Measurements from ENCODE around the gene GRM1.

GRM1 gene

DNA sequence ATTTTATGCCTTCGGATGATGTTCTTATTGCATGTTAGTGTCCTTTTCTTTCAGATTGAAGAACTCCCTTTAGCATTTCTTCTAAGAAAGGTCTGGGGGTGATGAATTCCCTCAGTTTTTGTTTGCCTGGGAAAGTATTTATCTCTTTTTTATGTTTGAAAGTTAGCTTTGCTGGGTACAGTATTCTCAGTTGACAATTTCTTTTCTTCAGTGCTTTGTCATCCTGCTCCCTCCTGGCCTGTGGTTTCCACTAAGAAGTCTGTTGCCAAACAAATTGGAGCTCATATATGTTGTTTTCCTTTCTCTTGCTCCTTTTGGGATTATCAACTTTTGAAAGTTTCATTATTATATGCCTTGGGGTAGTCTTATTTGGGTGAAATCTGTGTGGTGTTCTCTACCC lies 11.5 kb downstream of the GRM1 start:
- no peak for ATAC-seq
- no peak for TF ChIP-seq ZNF565 (CRISPR knock-in tag; conservative IDR thresholded peaks at IDR 0.05; ENCODE audit: low read depth)
- no peak for TF ChIP-seq PATZ1 (CRISPR knock-in tag; IDR thresholded peaks at IDR 0.05; ENCODE audit: borderline replicate concordance)
- no peak for TF ChIP-seq CSDC2 (CRISPR knock-in tag; IDR thresholded peaks at IDR 0.05)
- no peak for TF ChIP-seq ZFP30 (CRISPR knock-in tag; IDR thresholded peaks at IDR 0.05)
- TF ChIP-seq ISL1 (CRISPR knock-in tag; IDR thresholded peaks at IDR 0.05), result no peak
- TF ChIP-seq, protein P1, sequence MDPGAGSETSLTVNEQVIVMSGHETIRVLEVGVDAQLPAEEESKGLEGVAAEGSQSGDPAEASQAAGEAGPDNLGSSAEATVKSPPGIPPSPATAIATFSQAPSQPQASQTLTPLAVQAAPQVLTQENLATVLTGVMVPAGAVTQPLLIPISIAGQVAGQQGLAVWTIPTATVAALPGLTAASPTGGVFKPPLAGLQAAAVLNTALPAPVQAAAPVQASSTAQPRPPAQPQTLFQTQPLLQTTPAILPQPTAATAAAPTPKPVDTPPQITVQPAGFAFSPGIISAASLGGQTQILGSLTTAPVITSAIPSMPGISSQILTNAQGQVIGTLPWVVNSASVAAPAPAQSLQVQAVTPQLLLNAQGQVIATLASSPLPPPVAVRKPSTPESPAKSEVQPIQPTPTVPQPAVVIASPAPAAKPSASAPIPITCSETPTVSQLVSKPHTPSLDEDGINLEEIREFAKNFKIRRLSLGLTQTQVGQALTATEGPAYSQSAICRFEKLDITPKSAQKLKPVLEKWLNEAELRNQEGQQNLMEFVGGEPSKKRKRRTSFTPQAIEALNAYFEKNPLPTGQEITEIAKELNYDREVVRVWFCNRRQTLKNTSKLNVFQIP (CRISPR knock-in tag; IDR thresholded peaks at IDR 0.05; ENCODE audit: borderline replicate concordance, low read depth), result no peak
- no peak for TF ChIP-seq GLIS3 (CRISPR knock-in tag; IDR thresholded peaks at IDR 0.05)
- TF ChIP-seq ESRRG (CRISPR knock-in tag; IDR thresholded peaks at IDR 0.05), result no peak
- TF ChIP-seq ZC3H10 (CRISPR knock-in tag; IDR thresholded peaks at IDR 0.05), result no peak
- no peak for TF ChIP-seq ZFP3 (CRISPR knock-in tag; IDR thresholded peaks at IDR 0.05)
- no peak for TF ChIP-seq BACH2 (CRISPR knock-in tag; IDR thresholded peaks at IDR 0.05; ENCODE audit: borderline replicate concordance)

GRCh38 chr6:146041282-146041681 lies 12.4 kb downstream of the GRM1 start:
- TF ChIP-seq PATZ1 (CRISPR knock-in tag; IDR thresholded peaks at IDR 0.05; ENCODE audit: borderline replicate concordance) (no peak), TOX (CRISPR knock-in tag; IDR thresholded peaks at IDR 0.05; ENCODE audit: borderline replicate concordance) (no peak), TCF4 (CRISPR knock-in tag; IDR thresholded peaks at IDR 0.05; ENCODE audit: borderline replicate concordance) (no peak), ZNF565 (CRISPR knock-in tag; conservative IDR thresholded peaks at IDR 0.05; ENCODE audit: low read depth) (no peak), BACH2 (CRISPR knock-in tag; IDR thresholded peaks at IDR 0.05; ENCODE audit: borderline replicate concordance) (no peak), GLIS3 (CRISPR knock-in tag; IDR thresholded peaks at IDR 0.05) (no peak)
- ATAC-seq, result peak; percentile 83

- TF ChIP-seq PATZ1 (CRISPR knock-in tag; IDR thresholded peaks at IDR 0.05; ENCODE audit: borderline replicate concordance), result no peak
- no peak for TF ChIP-seq ISL1 (CRISPR knock-in tag; IDR thresholded peaks at IDR 0.05)
- TF ChIP-seq CSDC2 (CRISPR knock-in tag; IDR thresholded peaks at IDR 0.05), result no peak
- TF ChIP-seq ZC3H10 (CRISPR knock-in tag; IDR thresholded peaks at IDR 0.05), result no peak
- TF ChIP-seq TCF4 (CRISPR knock-in tag; IDR thresholded peaks at IDR 0.05; ENCODE audit: borderline replicate concordance), result no peak
- no peak for TF ChIP-seq ESRRG (CRISPR knock-in tag; IDR thresholded peaks at IDR 0.05)
- TF ChIP-seq ZNF8 (CRISPR knock-in tag; IDR thresholded peaks at IDR 0.05), result no peak
- no peak for ATAC-seq
Observed at GRCh38 chr6:146047371-146047770, 18.5 kb downstream of the GRM1 start.

DNA sequence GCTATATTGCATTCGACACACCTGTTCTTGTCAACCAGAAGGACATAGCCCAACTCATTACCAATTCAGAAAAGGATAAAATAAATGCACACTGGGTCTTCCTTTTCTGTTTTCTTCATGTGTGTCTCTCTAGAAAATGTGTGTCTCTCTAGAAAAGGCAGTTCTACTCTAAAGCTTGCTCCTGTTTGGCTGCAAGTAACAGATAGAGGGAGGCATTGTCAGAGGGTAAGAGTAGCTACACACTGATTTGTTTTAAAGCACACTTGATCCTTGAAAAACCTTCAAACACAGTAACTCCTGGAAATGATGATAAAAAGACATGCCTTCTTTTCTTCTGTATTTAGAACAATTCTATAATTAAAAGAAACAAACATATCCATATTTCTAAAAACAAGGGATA lies 21.3 kb downstream of the GRM1 start:
- TF ChIP-seq GLIS3 (CRISPR knock-in tag; IDR thresholded peaks at IDR 0.05), result no peak
- TF ChIP-seq PPARA (CRISPR knock-in tag; IDR thresholded peaks at IDR 0.05; ENCODE audit: borderline replicate concordance), result no peak
- no peak for TF ChIP-seq RARB (CRISPR knock-in tag; IDR thresholded peaks at IDR 0.05)
- TF ChIP-seq ZFP3 (CRISPR knock-in tag; IDR thresholded peaks at IDR 0.05), result no peak

DNA sequence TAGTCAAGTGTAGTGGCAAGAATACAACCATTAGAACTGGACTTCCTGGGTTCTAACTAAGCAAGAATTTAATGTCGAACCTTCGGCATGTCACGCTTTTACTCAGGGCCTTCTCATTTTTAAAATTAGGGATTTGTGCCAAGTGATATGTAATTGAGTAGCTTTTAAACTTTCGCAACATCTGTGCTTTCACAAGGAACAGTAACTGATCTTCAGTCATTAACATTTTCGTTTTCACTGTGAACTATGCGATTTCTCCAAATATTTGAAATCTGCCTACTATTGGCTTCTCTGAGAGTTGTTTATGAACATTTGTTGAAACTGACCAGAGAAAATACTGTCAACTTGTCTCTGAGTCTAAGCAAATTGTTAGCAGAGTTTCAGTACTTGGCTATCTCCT lies 27.6 kb downstream of the GRM1 start:
- no peak for ATAC-seq
- TF ChIP-seq ZC3H10 (CRISPR knock-in tag; IDR thresholded peaks at IDR 0.05) (no peak), TCF4 (CRISPR knock-in tag; IDR thresholded peaks at IDR 0.05; ENCODE audit: borderline replicate concordance) (no peak), ZNF8 (CRISPR knock-in tag; IDR thresholded peaks at IDR 0.05) (no peak), GLIS3 (CRISPR knock-in tag; IDR thresholded peaks at IDR 0.05) (no peak), ZFP3 (CRISPR knock-in tag; IDR thresholded peaks at IDR 0.05) (no peak), TOX (CRISPR knock-in tag; IDR thresholded peaks at IDR 0.05; ENCODE audit: borderline replicate concordance) (no peak), SNAI2 (CRISPR knock-in tag; IDR thresholded peaks at IDR 0.05) (no peak), ARNTL (CRISPR knock-in tag; IDR thresholded peaks at IDR 0.05; ENCODE audit: borderline replicate concordance, low read depth) (no peak)
- TF ChIP-seq, protein P1 (CRISPR knock-in tag; IDR thresholded peaks at IDR 0.05; ENCODE audit: borderline replicate concordance, low read depth), result no peak
- TF ChIP-seq, protein P2, sequence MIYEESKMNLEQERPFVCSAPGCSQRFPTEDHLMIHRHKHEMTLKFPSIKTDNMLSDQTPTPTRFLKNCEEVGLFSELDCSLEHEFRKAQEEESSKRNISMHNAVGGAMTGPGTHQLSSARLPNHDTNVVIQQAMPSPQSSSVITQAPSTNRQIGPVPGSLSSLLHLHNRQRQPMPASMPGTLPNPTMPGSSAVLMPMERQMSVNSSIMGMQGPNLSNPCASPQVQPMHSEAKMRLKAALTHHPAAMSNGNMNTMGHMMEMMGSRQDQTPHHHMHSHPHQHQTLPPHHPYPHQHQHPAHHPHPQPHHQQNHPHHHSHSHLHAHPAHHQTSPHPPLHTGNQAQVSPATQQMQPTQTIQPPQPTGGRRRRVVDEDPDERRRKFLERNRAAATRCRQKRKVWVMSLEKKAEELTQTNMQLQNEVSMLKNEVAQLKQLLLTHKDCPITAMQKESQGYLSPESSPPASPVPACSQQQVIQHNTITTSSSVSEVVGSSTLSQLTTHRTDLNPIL (CRISPR knock-in tag; IDR thresholded peaks at IDR 0.05; ENCODE audit: low read depth), result no peak
- TF ChIP-seq, protein P3, sequence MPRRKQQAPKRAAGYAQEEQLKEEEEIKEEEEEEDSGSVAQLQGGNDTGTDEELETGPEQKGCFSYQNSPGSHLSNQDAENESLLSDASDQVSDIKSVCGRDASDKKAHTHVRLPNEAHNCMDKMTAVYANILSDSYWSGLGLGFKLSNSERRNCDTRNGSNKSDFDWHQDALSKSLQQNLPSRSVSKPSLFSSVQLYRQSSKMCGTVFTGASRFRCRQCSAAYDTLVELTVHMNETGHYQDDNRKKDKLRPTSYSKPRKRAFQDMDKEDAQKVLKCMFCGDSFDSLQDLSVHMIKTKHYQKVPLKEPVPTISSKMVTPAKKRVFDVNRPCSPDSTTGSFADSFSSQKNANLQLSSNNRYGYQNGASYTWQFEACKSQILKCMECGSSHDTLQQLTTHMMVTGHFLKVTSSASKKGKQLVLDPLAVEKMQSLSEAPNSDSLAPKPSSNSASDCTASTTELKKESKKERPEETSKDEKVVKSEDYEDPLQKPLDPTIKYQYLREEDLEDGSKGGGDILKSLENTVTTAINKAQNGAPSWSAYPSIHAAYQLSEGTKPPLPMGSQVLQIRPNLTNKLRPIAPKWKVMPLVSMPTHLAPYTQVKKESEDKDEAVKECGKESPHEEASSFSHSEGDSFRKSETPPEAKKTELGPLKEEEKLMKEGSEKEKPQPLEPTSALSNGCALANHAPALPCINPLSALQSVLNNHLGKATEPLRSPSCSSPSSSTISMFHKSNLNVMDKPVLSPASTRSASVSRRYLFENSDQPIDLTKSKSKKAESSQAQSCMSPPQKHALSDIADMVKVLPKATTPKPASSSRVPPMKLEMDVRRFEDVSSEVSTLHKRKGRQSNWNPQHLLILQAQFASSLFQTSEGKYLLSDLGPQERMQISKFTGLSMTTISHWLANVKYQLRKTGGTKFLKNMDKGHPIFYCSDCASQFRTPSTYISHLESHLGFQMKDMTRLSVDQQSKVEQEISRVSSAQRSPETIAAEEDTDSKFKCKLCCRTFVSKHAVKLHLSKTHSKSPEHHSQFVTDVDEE (CRISPR knock-in tag; IDR thresholded peaks at IDR 0.05), result no peak

More for the DNA sequence above, 21.3 kb downstream of the GRM1 start:
- no peak for ATAC-seq

Data from SK-N-SH treated with all-trans-retinoic acid at 6 μM for 48 hours (cell line).